NCI-H526 treated with DMSO at 0.1 percent for 48 hours (cell line): ENCODE results near the gene ANKS1B.

Source experiments
- DNase-seq: peaks from one replicate; lab custom pipeline; 2025; lab: John Stamatoyannopoulos, UW

Gene ANKS1B

DNA sequence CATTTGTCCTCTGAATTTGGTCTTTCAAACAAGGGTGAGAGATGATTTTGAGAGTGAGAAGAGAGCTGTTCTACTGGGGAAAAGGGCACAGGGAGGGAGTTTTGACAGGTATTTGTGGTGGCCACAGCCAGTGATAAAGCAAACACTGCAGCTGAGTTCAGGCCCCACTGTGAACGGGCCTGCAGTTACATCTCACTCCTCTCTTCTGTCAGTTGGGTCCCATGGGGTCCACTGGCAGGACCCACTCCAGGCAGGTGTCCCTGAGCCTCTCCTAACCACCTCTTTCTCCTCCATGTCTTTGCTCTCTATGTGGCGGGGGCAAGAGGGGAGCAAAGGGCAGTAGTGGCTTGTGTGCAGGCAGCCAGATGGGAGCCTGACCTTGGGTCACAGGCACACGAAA, 1044.8 kb downstream of the ANKS1B start:
- DNase-seq = no peak

DNA sequence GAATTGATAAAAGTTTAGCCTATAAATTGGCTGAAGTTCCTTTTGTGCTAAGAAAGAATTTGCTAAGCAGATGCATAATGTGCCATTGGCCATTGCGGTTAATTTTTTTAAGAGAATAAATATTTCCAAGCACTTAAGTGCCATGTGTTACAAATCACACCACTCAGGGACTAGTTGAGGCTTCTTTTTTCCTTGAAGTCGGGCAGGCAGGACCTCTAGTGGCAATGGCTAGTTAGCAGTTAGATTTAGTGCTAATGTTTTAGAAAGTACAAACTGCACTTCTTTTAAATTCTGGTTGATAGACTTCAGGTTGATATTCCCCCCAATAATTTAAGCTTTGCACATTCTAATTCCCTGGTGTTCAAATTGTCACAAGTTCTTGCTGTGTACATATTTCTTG, 1045.4 kb downstream of the ANKS1B start:
- no peak for DNase-seq

DNA sequence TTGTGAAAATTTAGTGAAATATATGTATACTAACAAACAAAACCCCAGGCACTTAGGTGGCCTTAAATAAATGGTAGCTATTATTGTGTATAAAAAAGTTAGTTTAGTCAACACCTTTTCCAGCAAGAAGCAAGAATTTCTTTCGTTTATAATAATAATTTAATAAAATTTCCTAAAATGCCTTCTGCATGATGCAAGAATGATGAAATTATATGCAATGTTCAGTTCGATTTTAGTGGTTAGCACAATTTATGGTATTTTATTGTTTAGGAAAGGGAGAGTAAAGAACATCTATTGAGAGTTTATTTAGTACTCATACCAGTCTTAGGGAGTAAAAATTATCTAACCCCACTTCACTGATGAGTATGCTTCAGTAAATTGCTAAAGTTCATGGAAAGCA, 1048.9 kb downstream of the ANKS1B start:
- no peak for DNase-seq

DNA sequence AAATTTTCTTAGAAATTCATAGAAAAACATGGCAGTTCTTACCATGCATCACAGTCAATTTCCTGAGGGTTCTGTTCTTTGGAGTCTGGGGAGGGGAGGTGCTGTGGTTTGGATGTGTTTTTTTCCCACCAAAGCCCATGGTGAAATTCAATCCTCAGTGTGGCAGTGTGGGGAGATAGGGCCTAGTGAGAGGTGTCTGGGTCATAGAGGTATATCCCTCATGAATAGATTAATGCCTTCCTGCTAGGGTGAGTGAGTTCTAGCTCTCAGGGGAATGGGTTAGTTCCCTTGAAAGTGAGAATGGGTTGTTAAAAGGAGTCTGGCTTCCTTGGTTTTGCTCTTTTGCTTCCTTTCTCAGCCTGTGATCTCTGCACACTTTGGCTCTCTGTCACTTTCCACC, 1061.9 kb downstream of the ANKS1B start:
- no peak for DNase-seq

GRCh38 chr12:98918176-98918863, 1066.4 kb downstream of the ANKS1B start:
- DNase-seq = no peak

DNA sequence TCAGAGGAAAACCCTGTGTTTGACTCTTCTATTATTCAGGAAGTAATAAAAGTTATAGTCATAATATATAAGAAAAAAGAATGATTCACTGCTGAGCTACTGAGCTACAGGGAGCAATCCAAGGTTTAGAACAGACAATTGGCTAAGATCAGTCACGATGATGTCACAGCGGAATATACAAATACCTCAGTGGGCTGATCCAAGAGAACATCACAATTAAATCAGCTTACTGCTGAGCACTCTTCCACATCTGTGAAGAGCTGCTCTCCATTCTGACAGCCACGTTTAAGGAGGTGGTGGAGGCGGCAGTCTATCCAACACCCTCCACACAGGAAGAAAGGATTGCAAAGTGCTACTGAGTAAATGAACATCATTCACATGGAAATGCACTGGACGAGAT, 1068.6 kb downstream of the ANKS1B start:
- no peak for DNase-seq

GRCh38 chr12:98912401-98912974, 1072.2 kb downstream of the ANKS1B start:
- DNase-seq = no peak

DNA sequence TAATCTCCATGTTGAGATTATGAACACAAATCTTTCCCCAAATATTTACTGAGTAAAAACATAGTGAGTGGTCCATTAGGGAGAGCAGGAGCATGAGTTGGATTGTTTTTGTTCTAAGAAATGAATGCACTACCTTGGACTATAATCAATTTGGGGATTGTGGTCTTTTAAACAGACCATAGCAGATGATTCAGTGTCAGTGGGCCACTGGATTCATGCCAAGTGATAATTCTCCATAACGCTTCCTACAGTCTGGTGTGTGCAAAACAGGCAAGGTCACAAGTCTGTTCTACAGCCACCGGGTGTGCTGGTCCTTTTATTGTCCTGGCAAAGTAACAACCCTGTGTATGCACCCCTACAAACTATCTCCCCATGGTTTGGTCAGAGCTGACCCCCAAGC, 1073.3 kb downstream of the ANKS1B start:
- no peak for DNase-seq

DNA sequence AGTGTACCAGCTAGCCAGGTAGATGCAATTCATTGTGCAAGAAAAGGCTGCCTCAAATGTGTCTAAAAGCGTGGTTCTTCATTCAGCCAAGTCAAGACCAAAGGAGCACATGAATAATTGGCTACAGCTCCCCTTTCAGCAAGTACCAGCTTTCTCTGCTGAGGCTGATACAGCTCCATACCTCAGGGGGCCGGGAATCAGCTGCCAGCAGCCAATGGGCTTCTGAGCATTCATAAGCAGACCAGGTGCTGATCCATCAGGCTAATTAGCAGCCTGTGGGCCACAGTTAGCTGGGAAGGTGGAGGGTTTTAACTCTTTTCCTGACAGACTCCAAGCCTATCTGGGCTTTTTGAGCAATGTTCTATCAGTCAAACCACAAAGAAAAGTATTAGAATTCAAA, 1075.0 kb downstream of the ANKS1B start:
- DNase-seq = no peak

DNA sequence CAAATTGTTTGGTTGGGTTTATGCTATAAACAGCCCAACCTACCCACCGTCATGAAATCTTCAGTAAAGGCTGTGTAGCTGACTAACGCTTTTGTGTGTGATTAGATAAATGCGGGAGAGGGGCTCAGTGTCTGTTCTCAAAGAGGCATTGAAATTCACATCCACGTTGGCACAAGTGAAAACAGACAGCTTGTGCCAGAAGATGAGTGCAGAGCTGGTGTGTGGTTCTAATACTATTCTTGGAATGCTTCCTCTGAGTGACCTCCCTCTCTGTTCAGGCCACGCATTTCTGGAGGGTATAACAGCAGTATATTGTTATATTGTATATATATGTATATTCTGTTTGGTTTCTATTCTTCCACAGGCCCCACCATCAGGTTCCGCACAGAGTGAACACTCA, 1075.9 kb downstream of the ANKS1B start:
- DNase-seq = no peak

DNA sequence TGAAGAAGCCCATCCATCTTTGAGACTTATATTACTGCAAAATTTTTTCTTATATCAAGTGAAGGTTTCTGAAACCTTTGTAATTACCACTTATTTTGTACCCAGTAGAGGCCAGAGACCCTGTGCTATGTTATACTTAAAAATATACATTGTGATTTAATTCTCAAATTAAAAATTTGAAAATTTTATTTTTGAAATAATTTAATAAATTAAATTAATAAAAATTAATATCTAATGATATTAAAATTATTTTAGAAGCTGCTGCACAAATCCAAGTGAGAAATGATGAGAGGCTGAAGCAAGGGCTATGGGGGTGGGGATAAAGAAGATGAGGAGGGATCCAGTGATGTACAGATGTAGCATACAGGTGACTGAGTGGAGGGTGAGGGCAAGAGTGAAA, 1080.9 kb downstream of the ANKS1B start:
- DNase-seq = no peak

GRCh38 chr12:98901189-98901588, 1083.5 kb downstream of the ANKS1B start:
- no peak for DNase-seq

- no peak for DNase-seq
Measured at GRCh38 chr12:98896938-98897337, 1087.8 kb downstream of the ANKS1B start.

- peak; percentile 12 for DNase-seq
Measured at GRCh38 chr12:98895086-98895651, 1089.6 kb downstream of the ANKS1B start.

- no peak for DNase-seq
Measured at GRCh38 chr12:98894412-98895085, 1090.2 kb downstream of the ANKS1B start.

DNA sequence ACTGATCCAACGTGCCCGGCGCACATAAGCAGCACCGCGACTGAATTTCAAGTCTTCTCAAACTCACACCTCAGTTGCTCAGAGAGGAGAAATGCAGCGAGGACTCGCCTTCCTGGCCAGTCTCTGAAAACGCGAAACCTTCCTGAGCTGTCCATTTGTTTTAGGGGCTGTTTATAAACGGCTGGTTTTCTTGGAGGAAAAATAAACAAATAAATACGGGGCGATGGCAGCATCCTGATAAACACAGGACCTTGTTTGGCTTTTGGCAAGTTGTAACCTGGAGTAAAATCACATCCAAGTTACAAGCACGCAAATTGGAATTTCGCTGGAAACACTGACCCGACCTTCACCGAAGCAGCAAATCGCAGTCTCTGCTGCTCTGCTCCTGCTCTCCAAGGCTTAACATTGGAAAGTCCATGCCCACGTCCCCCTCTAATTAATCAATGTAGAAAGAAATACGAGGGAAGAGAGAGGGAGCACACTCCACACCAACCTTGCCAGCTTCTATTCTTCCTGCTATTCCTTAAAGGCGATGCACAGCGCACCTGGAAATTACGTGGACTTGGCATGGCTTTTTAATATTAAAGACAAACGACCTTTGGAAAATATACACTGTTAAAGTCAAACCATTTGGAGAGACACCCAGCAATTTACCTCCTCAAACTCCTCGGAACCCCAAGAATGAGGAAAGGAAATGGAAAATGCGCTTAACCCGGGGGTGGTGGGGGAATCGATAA, 1090.9 kb downstream of the ANKS1B start:
- DNase-seq = no peak

DNA sequence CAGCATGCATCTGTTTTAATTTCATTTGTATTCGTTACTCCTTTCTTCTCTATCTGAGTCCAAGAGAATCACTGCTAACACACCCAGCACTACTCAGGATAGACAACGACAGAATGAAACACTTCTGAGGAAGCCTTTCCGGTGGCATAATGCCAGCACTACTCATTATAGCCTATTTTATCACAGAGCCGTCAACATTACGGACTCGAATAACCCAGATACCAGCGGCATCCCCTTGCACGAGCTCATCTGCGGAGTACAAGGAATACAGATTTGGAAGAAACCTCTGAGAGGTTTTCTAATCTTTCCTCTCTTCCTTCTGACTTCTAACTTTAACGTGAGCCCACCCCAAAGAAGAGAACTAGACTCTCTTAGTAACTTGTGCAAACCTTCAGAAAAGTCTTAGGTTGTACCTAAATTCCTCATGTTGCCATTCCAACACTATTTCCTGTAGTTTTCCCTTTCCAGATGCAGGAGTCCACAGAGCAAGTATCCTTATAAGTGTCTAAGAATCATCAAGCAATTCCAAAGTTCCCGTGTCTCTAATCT, 1091.5 kb downstream of the ANKS1B start:
- no peak for DNase-seq

GRCh38 chr12:98885778-98886177, 1099.0 kb downstream of the ANKS1B start:
- no peak for DNase-seq

GRCh38 chr12:98883231-98883630, 1101.5 kb downstream of the ANKS1B start:
- DNase-seq = no peak

- DNase-seq = no peak
Measured at GRCh38 chr12:98882526-98882925, 1102.2 kb downstream of the ANKS1B start.

- no peak for DNase-seq
Measured at GRCh38 chr12:98873776-98874175, 1111.0 kb downstream of the ANKS1B start.

DNA sequence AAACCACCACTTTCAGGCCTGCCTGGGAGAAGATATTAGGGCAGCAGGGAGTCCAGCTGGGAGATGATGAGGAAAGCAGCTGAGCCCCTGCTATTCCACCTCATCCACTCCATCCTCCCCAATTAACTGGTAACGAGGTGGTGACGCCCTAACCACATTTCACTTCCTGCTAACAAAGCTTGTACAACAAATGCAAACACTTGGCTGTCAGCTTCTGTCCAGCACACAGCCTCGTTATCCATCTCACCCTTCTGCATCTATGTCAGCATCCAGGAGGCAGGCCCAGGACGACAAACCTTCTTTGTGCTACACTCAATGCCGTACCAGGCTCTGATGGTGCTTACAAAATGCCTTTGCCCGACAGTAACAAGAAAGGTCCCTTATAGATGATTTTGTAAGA, 1114.2 kb downstream of the ANKS1B start:
- DNase-seq = no peak
